A673 (cell line): ENCODE measurements around the gene SNORC.

Experiments
- EZH2 ChIP-seq: fragments of 200-600 bp; sonication (generic); IDR thresholded peaks from 2 replicates; pipeline ENCODE4 v1.6.1; 2017; ENCODE audit warnings: borderline replicate concordance, low read depth, mild to moderate bottlenecking, mixed read lengths, antibody characterized with exemption, low read length; ENCODE audit not compliant: poor library complexity, severe bottlenecking
- TF ChIP-seq, protein P1 (sequence below): fragments of 300-800, 200-600 bp; sonication (generic); conservative IDR thresholded peaks from 2 replicates; pipeline ENCODE4 v1.5.1; 2017; ENCODE audit warnings: low read depth, mild to moderate bottlenecking, antibody characterized with exemption, low read length, moderate library complexity, mixed read lengths

DNA sequence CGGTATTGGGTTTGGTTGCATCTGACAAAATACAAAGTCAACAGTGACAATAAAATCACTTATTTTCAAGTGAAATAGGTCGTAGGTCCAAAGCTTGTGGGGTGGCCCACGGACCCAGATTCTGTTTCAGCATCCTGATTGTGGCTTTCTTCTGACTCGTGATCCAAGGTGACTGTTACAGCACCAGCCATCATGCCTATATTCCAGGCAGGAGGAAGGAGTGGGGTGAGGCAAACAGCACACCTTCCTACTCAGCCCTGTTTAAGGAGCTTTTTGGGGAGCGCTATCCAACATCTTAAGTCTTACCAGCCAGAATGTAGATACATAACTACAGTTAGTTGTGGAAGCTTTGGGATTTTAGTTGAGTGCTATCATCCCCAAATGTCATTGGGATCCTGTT is 8.7 kb upstream of the SNORC start:
- no peak for TF ChIP-seq EZH2
- TF ChIP-seq, protein P1, sequence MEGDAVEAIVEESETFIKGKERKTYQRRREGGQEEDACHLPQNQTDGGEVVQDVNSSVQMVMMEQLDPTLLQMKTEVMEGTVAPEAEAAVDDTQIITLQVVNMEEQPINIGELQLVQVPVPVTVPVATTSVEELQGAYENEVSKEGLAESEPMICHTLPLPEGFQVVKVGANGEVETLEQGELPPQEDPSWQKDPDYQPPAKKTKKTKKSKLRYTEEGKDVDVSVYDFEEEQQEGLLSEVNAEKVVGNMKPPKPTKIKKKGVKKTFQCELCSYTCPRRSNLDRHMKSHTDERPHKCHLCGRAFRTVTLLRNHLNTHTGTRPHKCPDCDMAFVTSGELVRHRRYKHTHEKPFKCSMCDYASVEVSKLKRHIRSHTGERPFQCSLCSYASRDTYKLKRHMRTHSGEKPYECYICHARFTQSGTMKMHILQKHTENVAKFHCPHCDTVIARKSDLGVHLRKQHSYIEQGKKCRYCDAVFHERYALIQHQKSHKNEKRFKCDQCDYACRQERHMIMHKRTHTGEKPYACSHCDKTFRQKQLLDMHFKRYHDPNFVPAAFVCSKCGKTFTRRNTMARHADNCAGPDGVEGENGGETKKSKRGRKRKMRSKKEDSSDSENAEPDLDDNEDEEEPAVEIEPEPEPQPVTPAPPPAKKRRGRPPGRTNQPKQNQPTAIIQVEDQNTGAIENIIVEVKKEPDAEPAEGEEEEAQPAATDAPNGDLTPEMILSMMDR, result no peak
